ENCODE results near the gene KRT32. TPM values are rescaled to one million over a fixed set of nuclear protein-coding genes. Genes with fewer than 3 reads are reported as not detected.
"Not testable (repeated sequence)": the region's sequence is repeated elsewhere in the genome, so short reads cannot be mapped to it uniquely, and the experiment has no call there.

KRT32 gene
- total RNA-seq, 1 experiment from 2014 or later, result not detected

GRCh38 chr17:41422586-41422985, 44.6 kb downstream of the KRT32 start:
- H3K9ac ChIP-seq (ENCODE audit: low read length); DNase-seq: not testable (repeated sequence)

GRCh38 chr17:41421617-41422016, 45.6 kb downstream of the KRT32 start:
- DNase-seq, result no peak
- H3K9ac ChIP-seq (ENCODE audit: low read length), result no peak overlapping the region
- H3K27me3 ChIP-seq (ENCODE audit: low read length), result no peaks in the 10 kb centered on the region
- no peaks in the 10 kb centered on the region for H3K36me3 ChIP-seq (ENCODE audit: insufficient read depth, low read length)
- no peaks in the 10 kb centered on the region for H3K4me1 ChIP-seq (ENCODE audit: low read length)
- no peaks in the 10 kb centered on the region for H4K20me1 ChIP-seq (ENCODE audit: insufficient read depth, low read depth, low read length)
- H3K9me3 ChIP-seq (ENCODE audit: low read length), result no peaks in the 10 kb centered on the region
- no peak overlapping the region for H3K4me3 ChIP-seq (ENCODE audit: low read length)
- no peaks in the 10 kb centered on the region for H3K79me2 ChIP-seq (ENCODE audit: low read length)
- H2AFZ ChIP-seq (ENCODE audit: low read length), result no peak overlapping the region
- no peak overlapping the region for H3K27ac ChIP-seq (ENCODE audit: low read length)
- H3K9me2 ChIP-seq (replicated peaks; ENCODE audit: insufficient read depth, low read length), result no peaks in the 10 kb centered on the region
- no peak overlapping the region for H3K4me2 ChIP-seq (ENCODE audit: low read depth, low read length, poor library complexity, severe bottlenecking)

More at GRCh38 chr17:41422586-41422985, 44.6 kb downstream of the KRT32 start:
- H3K4me2 ChIP-seq (ENCODE audit: low read depth, low read length, poor library complexity, severe bottlenecking); H3K4me1 ChIP-seq (ENCODE audit: low read length); H3K36me3 ChIP-seq (ENCODE audit: insufficient read depth, low read length); H3K27me3 ChIP-seq (ENCODE audit: low read length); H3K9me3 ChIP-seq (ENCODE audit: low read length); H2AFZ ChIP-seq (ENCODE audit: low read length); H3K4me3 ChIP-seq (ENCODE audit: low read length); H3K9me2 ChIP-seq (replicated peaks; ENCODE audit: insufficient read depth, low read length); H4K20me1 ChIP-seq (ENCODE audit: insufficient read depth, low read depth, low read length); H3K27ac ChIP-seq (ENCODE audit: low read length); H3K79me2 ChIP-seq (ENCODE audit: low read length): not testable (repeated sequence)

GRCh38 chr17:41421116-41421515, 46.1 kb downstream of the KRT32 start:
- Histone ChIP-seq H3K4me1 (ENCODE audit: low read length) (no peaks in the 10 kb centered on the region), H3K27me3 (ENCODE audit: low read length) (no peaks in the 10 kb centered on the region), H3K4me2 (ENCODE audit: low read depth, low read length, poor library complexity, severe bottlenecking) (no peak overlapping the region), H3K9ac (ENCODE audit: low read length) (no peak overlapping the region), H3K9me2 (replicated peaks; ENCODE audit: insufficient read depth, low read length) (no peaks in the 10 kb centered on the region), H3K36me3 (ENCODE audit: insufficient read depth, low read length) (no peaks in the 10 kb centered on the region), H2AFZ (ENCODE audit: low read length) (no peak overlapping the region), H3K27ac (ENCODE audit: low read length) (no peak overlapping the region), H3K9me3 (ENCODE audit: low read length) (no peaks in the 10 kb centered on the region), H3K4me3 (ENCODE audit: low read length) (no peak overlapping the region), H4K20me1 (ENCODE audit: insufficient read depth, low read depth, low read length) (no peaks in the 10 kb centered on the region), H3K79me2 (ENCODE audit: low read length) (no peaks in the 10 kb centered on the region)
- DNase-seq, result no peak

- Histone ChIP-seq H2AFZ (ENCODE audit: low read length) (no peak overlapping the region), H3K27me3 (ENCODE audit: low read length) (no peaks in the 10 kb centered on the region), H3K27ac (ENCODE audit: low read length) (no peak overlapping the region), H3K4me1 (ENCODE audit: low read length) (no peaks in the 10 kb centered on the region), H3K36me3 (ENCODE audit: insufficient read depth, low read length) (no peaks in the 10 kb centered on the region), H3K4me2 (ENCODE audit: low read depth, low read length, poor library complexity, severe bottlenecking) (no peak overlapping the region), H3K4me3 (ENCODE audit: low read length) (no peak overlapping the region), H3K79me2 (ENCODE audit: low read length) (no peaks in the 10 kb centered on the region), H3K9ac (ENCODE audit: low read length) (no peak overlapping the region), H3K9me2 (replicated peaks; ENCODE audit: insufficient read depth, low read length) (no peaks in the 10 kb centered on the region), H4K20me1 (ENCODE audit: insufficient read depth, low read depth, low read length) (no peaks in the 10 kb centered on the region), H3K9me3 (ENCODE audit: low read length) (no peaks in the 10 kb centered on the region)
- no peak for DNase-seq
Observed at GRCh38 chr17:41420134-41420533, 47.1 kb downstream of the KRT32 start.

GRCh38 chr17:41419716-41420115, 47.5 kb downstream of the KRT32 start:
- H4K20me1 ChIP-seq (ENCODE audit: insufficient read depth, low read depth, low read length), result no peaks in the 10 kb centered on the region
- H3K4me3 ChIP-seq (ENCODE audit: low read length), result no peak overlapping the region
- no peak overlapping the region for H3K27ac ChIP-seq (ENCODE audit: low read length)
- no peaks in the 10 kb centered on the region for H3K9me3 ChIP-seq (ENCODE audit: low read length)
- no peak overlapping the region for H2AFZ ChIP-seq (ENCODE audit: low read length)
- no peaks in the 10 kb centered on the region for H3K27me3 ChIP-seq (ENCODE audit: low read length)
- H3K4me1 ChIP-seq (ENCODE audit: low read length), result no peaks in the 10 kb centered on the region
- H3K9ac ChIP-seq (ENCODE audit: low read length), result no peak overlapping the region
- H3K79me2 ChIP-seq (ENCODE audit: low read length), result no peaks in the 10 kb centered on the region
- no peak for DNase-seq
- no peaks in the 10 kb centered on the region for H3K9me2 ChIP-seq (replicated peaks; ENCODE audit: insufficient read depth, low read length)
- no peaks in the 10 kb centered on the region for H3K36me3 ChIP-seq (ENCODE audit: insufficient read depth, low read length)
- H3K4me2 ChIP-seq (ENCODE audit: low read depth, low read length, poor library complexity, severe bottlenecking), result no peak overlapping the region

GRCh38 chr17:41418116-41418860, 48.9 kb downstream of the KRT32 start:
- DNase-seq, result no peak
- Histone ChIP-seq H3K4me2 (ENCODE audit: low read depth, low read length, poor library complexity, severe bottlenecking) (no peak overlapping the region), H3K36me3 (ENCODE audit: insufficient read depth, low read length) (no peaks in the 10 kb centered on the region), H3K9me3 (ENCODE audit: low read length) (no peaks in the 10 kb centered on the region), H3K4me3 (ENCODE audit: low read length) (no peak overlapping the region), H3K4me1 (ENCODE audit: low read length) (no peaks in the 10 kb centered on the region), H3K9me2 (replicated peaks; ENCODE audit: insufficient read depth, low read length) (no peaks in the 10 kb centered on the region), H3K9ac (ENCODE audit: low read length) (no peak overlapping the region), H3K79me2 (ENCODE audit: low read length) (no peaks in the 10 kb centered on the region), H2AFZ (ENCODE audit: low read length) (no peak overlapping the region), H3K27me3 (ENCODE audit: low read length) (no peaks in the 10 kb centered on the region), H3K27ac (ENCODE audit: low read length) (no peak overlapping the region), H4K20me1 (ENCODE audit: insufficient read depth, low read depth, low read length) (no peaks in the 10 kb centered on the region)

GRCh38 chr17:41417576-41418015, 49.6 kb downstream of the KRT32 start:
- peak; percentile 53 for DNase-seq
- no peak overlapping the region for H3K27ac ChIP-seq (ENCODE audit: low read length)
- H3K9me3 ChIP-seq (ENCODE audit: low read length), result no peaks in the 10 kb centered on the region
- H3K27me3 ChIP-seq (ENCODE audit: low read length), result no peaks in the 10 kb centered on the region
- H3K36me3 ChIP-seq (ENCODE audit: insufficient read depth, low read length), result no peaks in the 10 kb centered on the region
- no peaks in the 10 kb centered on the region for H3K9me2 ChIP-seq (replicated peaks; ENCODE audit: insufficient read depth, low read length)
- no peaks in the 10 kb centered on the region for H3K79me2 ChIP-seq (ENCODE audit: low read length)
- no peaks in the 10 kb centered on the region for H3K4me1 ChIP-seq (ENCODE audit: low read length)
- H3K9ac ChIP-seq (ENCODE audit: low read length), result no peak overlapping the region
- no peak overlapping the region for H3K4me3 ChIP-seq (ENCODE audit: low read length)
- no peaks in the 10 kb centered on the region for H4K20me1 ChIP-seq (ENCODE audit: insufficient read depth, low read depth, low read length)
- no peak overlapping the region for H2AFZ ChIP-seq (ENCODE audit: low read length)
- H3K4me2 ChIP-seq (ENCODE audit: low read depth, low read length, poor library complexity, severe bottlenecking), result no peak overlapping the region

GRCh38 chr17:41417127-41417526, 50.1 kb downstream of the KRT32 start:
- H4K20me1 ChIP-seq (ENCODE audit: insufficient read depth, low read depth, low read length), result no peaks in the 10 kb centered on the region
- DNase-seq, result no peak

More at GRCh38 chr17:41417127-41417526, 50.1 kb downstream of the KRT32 start:
- Histone ChIP-seq H3K4me2 (ENCODE audit: low read depth, low read length, poor library complexity, severe bottlenecking) (no peak overlapping the region), H3K9me2 (replicated peaks; ENCODE audit: insufficient read depth, low read length) (no peaks in the 10 kb centered on the region), H3K79me2 (ENCODE audit: low read length) (no peaks in the 10 kb centered on the region), H3K4me3 (ENCODE audit: low read length) (no peak overlapping the region), H3K36me3 (ENCODE audit: insufficient read depth, low read length) (no peaks in the 10 kb centered on the region), H3K27me3 (ENCODE audit: low read length) (no peaks in the 10 kb centered on the region), H3K9me3 (ENCODE audit: low read length) (no peaks in the 10 kb centered on the region), H3K9ac (ENCODE audit: low read length) (no peak overlapping the region), H2AFZ (ENCODE audit: low read length) (no peak overlapping the region), H3K4me1 (ENCODE audit: low read length) (no peaks in the 10 kb centered on the region), H3K27ac (ENCODE audit: low read length) (no peak overlapping the region)

Measured in Karpas-422 (cell line).